Thyroid gland (tissue), 4 donors: ENCODE data around the gene TENT5A. TPM values are rescaled to one million over a fixed set of nuclear protein-coding genes. Genes with fewer than 3 reads are reported as not detected.
A peak's percentile ranks its signal among the peaks of the same experiment; 100 is the strongest.

Source experiments
- DNase-seq, 2 donors: peaks; one replicate each; pipeline ENCODE4 v3.0.0-alpha.2; 2019
- H3K27ac ChIP-seq, 3 donors: fragments of 200-600 bp; sonication (generic); 1 replicate in 2 of 3; 2 replicates in 1 of 3; pipeline ENCODE4 v1.5.1; 2016 to 2019; ENCODE audit warnings: mild to moderate bottlenecking in 1 of 3, moderate library complexity in 1 of 3
- H3K27me3 ChIP-seq: fragments of 200-600 bp; sonication (generic); one replicate; pipeline ENCODE4 v1.5.1; 2019
- H3K36me3 ChIP-seq, 2 donors: fragments of 200-600 bp; sonication (generic); one replicate each; pipeline ENCODE4 v1.5.1; 2016 to 2019
- H3K4me1 ChIP-seq, 2 donors: fragments of 200-600 bp; sonication (generic); one replicate each; pipeline ENCODE4 v1.5.1; 2017 to 2019
- H3K4me3 ChIP-seq, 3 donors: fragments of 200-600 bp; sonication (generic); replicated peaks in 1 of 3; 1 replicate in 2 of 3; 2 replicates in 1 of 3; pipeline ENCODE4 v1.5.1; 2016; ENCODE audit warnings: mild to moderate bottlenecking in 1 of 3
- H3K9me3 ChIP-seq: fragments of 200-600 bp; sonication (generic); one replicate; pipeline ENCODE4 v1.5.1; 2017
- POLR2A ChIP-seq, 2 donors: fragments of 450-650 bp; IDR thresholded peaks; one replicate each; pipeline ENCODE4 v1.6.1; 2017; ENCODE audit warnings: antibody characterized with exemption in 2 of 2, mild to moderate bottlenecking in 2 of 2, moderate library complexity in 1 of 2
- WGBS, 2 donors: methylation state at CpG; one replicate each; pipeline ENCODE4 v1.1.5; 2017; 5-methylcytosine and 5-hydroxymethylcytosine counted together
- intact Hi-C: fragments of 100-400 bp; cut with DNase I; formaldehyde crosslinking; loops from one replicate; pipeline ENCODE4 v1.15.1; 2023
- total RNA-seq, 4 donors: library from RNA; depleted of rRNA; stranded (reverse); fragments of >200 nt; gene quantifications; one replicate each; pipeline ENCODE4 v1.2.3, GENCODE V29; 2016
- TF ChIP-seq, protein P1 (sequence below), 6 experiments: fragments of 200-600 bp in 3 of 6; fragments of 450-650 bp in 3 of 6; sonication (generic) in 3 of 6; IDR thresholded peaks; one replicate each; pipeline ENCODE4 v1.5.1; 2016 to 2019; ENCODE audit warnings: antibody characterized with exemption in 6 of 6, mild to moderate bottlenecking in 2 of 6, inconsistent platforms in 1 of 6, moderate library complexity in 1 of 6

The TENT5A gene
- total RNA-seq, result 10 to 100 TPM; 18.4 to 40.3 (median 27.7) TPM

DNA sequence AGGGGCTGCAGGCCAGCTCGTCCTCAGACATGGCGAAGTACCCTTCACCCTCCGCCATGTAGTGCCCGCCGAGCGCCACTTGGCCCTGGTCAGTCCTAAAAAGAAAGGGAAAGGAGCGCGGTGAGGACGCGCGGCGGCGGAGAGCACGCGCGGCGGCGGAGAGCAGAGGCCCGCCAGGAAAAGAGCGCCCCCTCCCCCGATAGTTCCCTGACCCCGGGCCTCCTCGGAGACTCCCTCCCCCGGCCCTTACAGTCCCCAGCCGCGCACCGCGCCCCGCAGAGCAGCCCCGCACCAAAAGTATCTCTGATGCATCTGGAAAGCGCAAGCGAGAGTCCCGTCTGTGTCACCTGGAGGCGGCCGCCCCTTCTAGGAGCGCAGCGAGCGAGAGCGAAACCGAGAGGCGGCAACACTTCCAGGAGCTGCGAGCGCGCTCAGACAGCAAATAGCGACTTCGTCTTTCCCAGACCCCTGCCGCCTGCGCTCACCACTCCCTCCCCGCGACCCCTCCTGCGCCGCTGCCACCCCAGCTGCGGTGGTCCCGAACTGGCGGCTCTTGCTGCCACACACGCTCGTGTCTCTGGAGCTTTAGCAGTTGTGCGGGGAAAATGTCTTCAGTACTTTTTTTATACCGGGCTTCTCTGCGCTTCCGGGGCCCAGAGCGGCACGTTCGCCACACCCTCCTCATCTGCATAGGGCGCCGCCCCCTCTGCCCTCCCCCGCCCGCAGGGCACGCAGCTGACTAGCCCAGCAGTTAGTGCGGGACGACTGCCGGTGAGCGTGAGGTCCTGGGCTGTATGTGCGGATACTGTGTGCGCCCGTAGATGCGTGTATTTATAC, at the start of gene TENT5A:
Gene TENT5A, minus strand, starts transcription at position 598 of the 837 bp plus-strand sequence. Its CDS starts 540 bp downstream, at position 58.
- Histone ChIP-seq H3K27ac (peak within 1 kb of the TSS; percentile 94 to 99 (median 96)), H3K4me3 (peak within 1 kb of the TSS; percentile 71 to 99 (median 88)), H3K4me1 (peaks cover 23 to 26% of the 10 kb centered on the region in 2 donors), H3K9me3 (no peaks in the 10 kb centered on the region), H3K36me3 (no peaks in the 10 kb centered on the region), H3K27me3 (no peaks in the 10 kb centered on the region)
- intact Hi-C loops, result no loop called here
- 1% methylated on average over 38 to 51 of the region's 77 CpGs for WGBS, 2 donors
- TF ChIP-seq POLR2A (IDR thresholded peaks at IDR 0.05), result peak; percentile 62 to 97
- TF ChIP-seq, protein P1, sequence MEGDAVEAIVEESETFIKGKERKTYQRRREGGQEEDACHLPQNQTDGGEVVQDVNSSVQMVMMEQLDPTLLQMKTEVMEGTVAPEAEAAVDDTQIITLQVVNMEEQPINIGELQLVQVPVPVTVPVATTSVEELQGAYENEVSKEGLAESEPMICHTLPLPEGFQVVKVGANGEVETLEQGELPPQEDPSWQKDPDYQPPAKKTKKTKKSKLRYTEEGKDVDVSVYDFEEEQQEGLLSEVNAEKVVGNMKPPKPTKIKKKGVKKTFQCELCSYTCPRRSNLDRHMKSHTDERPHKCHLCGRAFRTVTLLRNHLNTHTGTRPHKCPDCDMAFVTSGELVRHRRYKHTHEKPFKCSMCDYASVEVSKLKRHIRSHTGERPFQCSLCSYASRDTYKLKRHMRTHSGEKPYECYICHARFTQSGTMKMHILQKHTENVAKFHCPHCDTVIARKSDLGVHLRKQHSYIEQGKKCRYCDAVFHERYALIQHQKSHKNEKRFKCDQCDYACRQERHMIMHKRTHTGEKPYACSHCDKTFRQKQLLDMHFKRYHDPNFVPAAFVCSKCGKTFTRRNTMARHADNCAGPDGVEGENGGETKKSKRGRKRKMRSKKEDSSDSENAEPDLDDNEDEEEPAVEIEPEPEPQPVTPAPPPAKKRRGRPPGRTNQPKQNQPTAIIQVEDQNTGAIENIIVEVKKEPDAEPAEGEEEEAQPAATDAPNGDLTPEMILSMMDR (IDR thresholded peaks at IDR 0.05), result peak in 1 of 6 experiments; percentile 23
- DNase-seq, result peak; percentile 94 to 95

DNA sequence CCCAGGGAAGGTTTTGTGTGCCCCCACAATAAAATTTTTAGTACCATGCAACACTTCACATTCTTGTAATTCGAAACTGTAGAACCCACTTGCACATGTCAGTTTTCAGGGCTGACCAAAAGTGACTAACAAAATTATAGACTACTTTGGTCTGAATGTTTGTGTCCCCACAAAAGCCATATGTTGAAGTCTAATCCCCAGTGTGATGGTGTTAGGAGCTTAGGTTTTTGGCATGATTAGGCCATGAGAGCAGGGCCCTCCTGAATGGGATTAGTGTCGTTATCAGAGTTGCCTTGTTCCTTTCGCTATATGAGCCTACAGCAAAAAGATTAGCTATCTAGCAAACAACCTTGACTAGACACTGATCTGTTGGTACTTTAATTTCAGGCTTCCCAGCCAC, 49.0 kb upstream of the TENT5A start:
- TF ChIP-seq, protein P1 (IDR thresholded peaks at IDR 0.05), result no peak
- no peak for TF ChIP-seq POLR2A (IDR thresholded peaks at IDR 0.05)
- H3K9me3 ChIP-seq, result no peaks in the 10 kb centered on the region
- DNase-seq, result no peak
- peaks cover 5 to 6% of the 10 kb centered on the region in 2 donors for H3K4me1 ChIP-seq
- no peak overlapping the region for H3K27ac ChIP-seq
- intact Hi-C loops, result no loop called here
- no peaks in the 10 kb centered on the region for H3K36me3 ChIP-seq
- H3K4me3 ChIP-seq, result no peak overlapping the region
- 93 to 95% methylated on average over 3 of the region's 3 CpGs for WGBS, 2 donors
- no peaks in the 10 kb centered on the region for H3K27me3 ChIP-seq

DNA sequence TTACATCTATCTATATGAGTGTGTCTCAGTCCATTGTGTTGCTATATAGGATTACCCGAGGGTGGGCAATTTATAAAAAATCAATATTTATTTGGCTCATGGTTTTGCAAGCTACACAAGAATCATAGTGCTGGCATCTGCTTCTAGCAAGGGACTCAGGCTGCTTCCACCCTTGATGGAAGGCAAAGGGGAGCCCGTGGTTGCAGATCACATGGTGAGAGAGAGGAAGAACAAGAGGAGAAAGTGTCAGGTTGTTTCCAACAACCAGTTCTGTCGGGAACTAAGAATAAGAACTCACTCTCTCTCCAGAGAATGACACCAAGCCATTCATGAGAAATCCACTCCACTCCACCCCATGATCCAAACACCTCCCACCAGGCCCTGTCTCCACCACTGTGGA, 48.2 kb upstream of the TENT5A start:
- Histone ChIP-seq H3K27ac (no peak overlapping the region), H3K4me1 (peaks cover 5 to 6% of the 10 kb centered on the region in 2 donors), H3K4me3 (no peak overlapping the region), H3K27me3 (no peaks in the 10 kb centered on the region), H3K9me3 (no peaks in the 10 kb centered on the region), H3K36me3 (no peaks in the 10 kb centered on the region)
- intact Hi-C loops, result no loop called here
- no peak for TF ChIP-seq POLR2A (IDR thresholded peaks at IDR 0.05)
- TF ChIP-seq, protein P1 (IDR thresholded peaks at IDR 0.05), result no peak
- WGBS, 2 donors, result 76 to 79% methylated on average over 3 of the region's 3 CpGs
- no peak for DNase-seq

DNA sequence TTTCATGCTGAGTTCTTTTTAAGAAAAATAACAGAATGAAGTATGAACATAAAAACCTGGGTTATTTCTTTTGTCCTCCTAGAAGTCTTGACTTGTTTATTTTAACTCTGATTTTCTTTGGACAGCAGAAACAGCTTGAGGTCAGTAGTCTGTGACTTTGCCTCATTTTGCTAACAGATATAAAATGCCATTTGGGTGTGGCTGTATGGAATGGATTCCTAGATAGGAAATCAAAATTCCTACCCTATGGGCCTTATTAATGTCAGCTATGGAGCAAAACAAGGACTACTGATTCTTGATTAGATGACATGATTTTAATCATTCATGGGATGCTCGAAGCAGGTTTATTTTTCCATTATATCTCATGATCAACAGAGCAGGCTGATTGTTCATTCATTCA, 46.8 kb upstream of the TENT5A start:
- H3K4me3 ChIP-seq, result no peak overlapping the region
- peak overlapping the region in 1 of 3 donors; percentile 19 for H3K27ac ChIP-seq
- intact Hi-C loops, result no loop called here
- H3K9me3 ChIP-seq, result no peaks in the 10 kb centered on the region
- H3K27me3 ChIP-seq, result no peaks in the 10 kb centered on the region
- 64 to 70% methylated on average over 1 of the region's 1 CpG for WGBS, 2 donors
- no peaks in the 10 kb centered on the region for H3K36me3 ChIP-seq
- no peak for DNase-seq
- H3K4me1 ChIP-seq, result peaks cover 5 to 6% of the 10 kb centered on the region in 2 donors
- TF ChIP-seq, protein P1 (IDR thresholded peaks at IDR 0.05), result no peak
- no peak for TF ChIP-seq POLR2A (IDR thresholded peaks at IDR 0.05)

DNA sequence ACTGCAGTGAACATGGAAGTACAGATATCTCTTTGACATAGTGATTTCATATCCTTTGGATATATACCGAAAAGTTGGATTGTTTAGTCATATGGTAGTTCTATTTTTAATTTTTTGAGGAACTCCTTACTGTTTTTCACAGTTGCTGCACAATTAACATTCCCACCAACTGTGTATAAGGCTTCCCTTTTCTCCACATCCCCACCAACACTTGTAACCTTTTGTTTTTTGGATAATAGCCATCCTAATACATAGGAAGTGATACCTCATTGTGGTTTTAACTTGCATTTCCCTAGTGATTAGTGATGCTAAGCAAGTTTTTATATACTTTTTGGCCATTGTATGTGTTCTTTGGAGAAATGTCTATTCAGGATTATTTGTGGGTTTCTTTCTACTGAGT, 45.1 kb upstream of the TENT5A start:
- no peak for DNase-seq
- TF ChIP-seq POLR2A (IDR thresholded peaks at IDR 0.05), result no peak
- TF ChIP-seq, protein P1 (IDR thresholded peaks at IDR 0.05), result no peak
- Histone ChIP-seq H3K27ac (no peak overlapping the region), H3K27me3 (no peaks in the 10 kb centered on the region), H3K4me1 (peaks cover 5 to 6% of the 10 kb centered on the region in 2 donors), H3K4me3 (no peak overlapping the region), H3K9me3 (no peaks in the 10 kb centered on the region), H3K36me3 (no peaks in the 10 kb centered on the region)
- 76 to 84% methylated on average over 1 of the region's 1 CpG for WGBS, 2 donors
- intact Hi-C loops, result no loop called here
